Stomach smooth muscle (tissue), 2 donors: ENCODE measurements around the gene RAPGEF1.
A peak's percentile ranks its signal among the peaks of the same experiment; 100 is the strongest.

Experiments used
- H3K27ac ChIP-seq: one replicate; pipeline ENCODE4 v1.7.0; 2013; ENCODE audit warnings: mild to moderate bottlenecking, low read length, inconsistent platforms
- H3K27me3 ChIP-seq, 2 donors: one replicate each; pipeline ENCODE4 v1.7.0; 2013; ENCODE audit warnings: low read length in 2 of 2; ENCODE audit not compliant: insufficient read depth in 2 of 2, control insufficient read depth in 1 of 2
- H3K36me3 ChIP-seq, 2 donors: one replicate each; pipeline ENCODE4 v1.7.0; 2013; ENCODE audit warnings: low read length in 2 of 2; ENCODE audit not compliant: control insufficient read depth in 2 of 2, insufficient read depth in 2 of 2
- H3K4me1 ChIP-seq: one replicate; pipeline ENCODE4 v1.7.0; 2013; ENCODE audit warnings: low read length; ENCODE audit not compliant: control insufficient read depth, insufficient read depth
- H3K4me3 ChIP-seq, 2 donors: one replicate each; pipeline ENCODE4 v1.7.0; 2013; ENCODE audit warnings: low read length in 2 of 2
- H3K9ac ChIP-seq, 2 donors: one replicate each; pipeline ENCODE4 v1.7.0; 2013; ENCODE audit warnings: low read length in 2 of 2, mild to moderate bottlenecking in 1 of 2
- H3K9me3 ChIP-seq, 2 donors: one replicate each; pipeline ENCODE4 v1.7.0; 2013; ENCODE audit warnings: low read length in 2 of 2; ENCODE audit not compliant: control insufficient read depth in 2 of 2
- donor health status: healthy.
- donor health status: Pancreatic carcinoma.

Gene RAPGEF1

DNA sequence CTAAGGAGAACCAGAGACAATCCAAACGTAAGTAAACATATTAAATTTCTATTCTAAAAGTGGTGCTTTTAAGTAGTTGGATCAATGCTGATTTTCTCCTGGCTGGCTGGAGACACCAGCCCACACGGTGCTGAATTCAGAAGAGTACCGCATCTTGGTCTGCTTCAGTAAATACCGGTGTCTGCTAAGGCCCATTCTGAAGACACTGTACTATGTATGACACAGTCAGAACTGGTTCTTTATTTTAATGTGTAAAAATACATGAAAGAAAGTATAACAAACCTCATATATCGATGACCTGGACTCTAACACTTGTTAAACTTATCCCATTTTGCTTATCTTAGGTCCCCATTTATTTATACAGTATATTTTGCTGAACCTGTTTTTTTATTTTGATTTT lies 32.8 kb downstream of the RAPGEF1 start:
- H3K4me3 ChIP-seq, result no peak overlapping the region
- H3K9me3 ChIP-seq, result no peaks in the 10 kb centered on the region
- no peak overlapping the region for H3K9ac ChIP-seq
- no peaks in the 10 kb centered on the region for H3K36me3 ChIP-seq
- peaks cover 18% of the 10 kb centered on the region for H3K4me1 ChIP-seq
- no peak overlapping the region for H3K27ac ChIP-seq
- H3K27me3 ChIP-seq, result no peaks in the 10 kb centered on the region

DNA sequence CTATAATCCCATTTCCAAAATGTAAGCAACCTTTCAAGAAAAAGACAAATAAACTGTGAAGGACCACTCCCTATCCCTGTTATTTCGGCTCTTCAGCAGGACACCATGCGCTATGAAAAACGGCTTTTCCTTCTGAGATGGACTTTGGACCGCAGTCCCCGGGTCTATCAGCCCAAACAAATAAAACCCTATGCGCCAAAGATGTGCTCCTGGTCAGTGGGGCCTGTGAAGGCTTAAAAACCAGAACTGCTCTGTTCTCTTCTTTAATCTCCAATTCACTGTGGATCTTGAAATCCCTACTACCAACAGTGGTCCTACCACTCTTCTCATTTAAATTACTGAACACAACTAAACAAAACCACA lies 33.3 kb downstream of the RAPGEF1 start:
- Histone ChIP-seq H3K4me3 (no peak overlapping the region), H3K9me3 (no peaks in the 10 kb centered on the region), H3K9ac (no peak overlapping the region), H3K27ac (no peak overlapping the region), H3K4me1 (peaks cover 18% of the 10 kb centered on the region), H3K36me3 (no peaks in the 10 kb centered on the region), H3K27me3 (no peaks in the 10 kb centered on the region)

DNA sequence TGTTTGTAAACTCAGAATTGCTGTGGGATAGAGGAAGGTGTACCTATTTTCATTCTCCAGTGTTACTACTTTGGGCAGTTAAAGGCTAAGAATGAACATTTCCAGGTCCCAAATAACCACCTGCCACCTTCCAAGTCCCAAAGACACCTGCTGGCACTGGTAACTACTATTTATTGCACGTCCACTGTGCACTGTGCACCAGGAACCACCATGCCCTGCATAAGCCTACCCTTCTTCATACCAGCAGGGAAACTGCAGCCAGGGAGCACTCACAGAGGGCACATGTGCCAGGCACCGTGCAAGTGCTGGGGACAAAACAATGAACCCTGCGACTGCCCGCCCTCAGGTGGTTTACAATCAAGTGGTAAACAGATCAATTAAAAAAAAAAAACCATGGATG lies 34.9 kb downstream of the RAPGEF1 start:
- no peaks in the 10 kb centered on the region for H3K9me3 ChIP-seq
- no peak overlapping the region for H3K27ac ChIP-seq
- H3K36me3 ChIP-seq, result no peaks in the 10 kb centered on the region
- no peaks in the 10 kb centered on the region for H3K27me3 ChIP-seq
- no peak overlapping the region for H3K9ac ChIP-seq
- no peak overlapping the region for H3K4me3 ChIP-seq
- peaks cover 18% of the 10 kb centered on the region for H3K4me1 ChIP-seq

DNA sequence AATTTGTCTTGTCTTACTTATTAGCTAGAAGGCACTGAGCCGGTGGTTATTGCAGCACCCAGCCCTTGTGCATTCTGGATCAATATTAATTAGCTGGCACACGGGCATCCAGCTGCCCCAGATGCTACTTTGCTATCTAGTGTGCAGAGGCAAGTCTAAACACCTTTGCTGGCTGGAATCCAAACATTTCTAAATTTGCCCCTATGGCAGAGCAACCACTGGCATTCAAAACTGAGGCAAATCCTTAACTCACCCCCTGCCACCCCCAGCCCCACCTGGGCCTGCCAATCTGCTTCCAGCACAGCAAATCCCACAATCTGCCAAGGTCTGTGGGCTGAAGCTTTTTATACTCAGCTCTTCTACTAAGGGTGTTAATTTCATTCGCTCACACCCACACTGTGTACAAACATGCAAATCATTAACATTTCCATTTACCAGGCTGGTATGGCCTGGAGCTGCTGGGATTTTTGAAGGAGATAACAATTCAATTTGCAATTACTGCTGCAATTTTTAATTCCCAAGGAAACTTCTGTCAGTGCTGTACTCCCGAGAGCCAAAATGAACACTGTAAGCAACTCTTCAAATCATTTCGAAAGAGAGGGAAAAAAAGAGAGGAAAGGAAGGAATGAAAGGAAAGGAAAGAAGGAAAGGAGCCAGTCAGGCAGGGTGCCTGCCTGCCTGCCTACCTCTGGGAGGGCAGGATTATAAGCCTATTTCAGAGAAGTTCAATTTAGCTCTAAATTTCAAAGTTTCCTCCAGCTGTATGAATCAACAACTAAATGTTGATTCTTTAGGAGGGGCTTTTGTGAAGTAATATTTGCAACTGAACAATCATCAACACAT lies 35.5 kb downstream of the RAPGEF1 start:
- Histone ChIP-seq H3K9me3 (no peaks in the 10 kb centered on the region), H3K4me3 (no peak overlapping the region), H3K4me1 (peaks cover 13% of the 10 kb centered on the region), H3K27me3 (no peaks in the 10 kb centered on the region), H3K36me3 (no peaks in the 10 kb centered on the region), H3K9ac (peak overlapping the region in 1 of 2 donors; percentile 0), H3K27ac (no peak overlapping the region)

DNA sequence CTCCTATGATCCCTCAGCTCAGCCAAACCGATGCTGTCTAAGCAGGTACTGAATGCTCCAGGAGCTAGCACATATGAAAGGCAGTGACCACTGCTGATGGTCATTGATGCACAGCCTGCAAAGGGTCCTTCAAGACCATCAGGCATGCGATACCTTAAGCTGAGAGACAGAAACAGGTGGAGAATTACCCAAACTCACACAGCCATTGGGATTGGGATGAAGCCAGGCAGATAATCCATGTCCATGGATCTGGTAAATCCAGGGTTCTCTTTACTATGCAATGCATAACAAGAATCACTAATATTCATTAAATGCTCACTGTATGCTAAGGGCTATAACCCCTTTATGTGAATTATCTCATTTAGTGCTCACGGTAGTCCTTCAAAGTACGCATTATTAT lies 36.2 kb downstream of the RAPGEF1 start:
- Histone ChIP-seq H3K4me3 (no peak overlapping the region), H3K9ac (no peak overlapping the region), H3K27me3 (no peaks in the 10 kb centered on the region), H3K36me3 (no peaks in the 10 kb centered on the region), H3K9me3 (no peaks in the 10 kb centered on the region), H3K4me1 (peaks cover 12% of the 10 kb centered on the region), H3K27ac (no peak overlapping the region)

DNA sequence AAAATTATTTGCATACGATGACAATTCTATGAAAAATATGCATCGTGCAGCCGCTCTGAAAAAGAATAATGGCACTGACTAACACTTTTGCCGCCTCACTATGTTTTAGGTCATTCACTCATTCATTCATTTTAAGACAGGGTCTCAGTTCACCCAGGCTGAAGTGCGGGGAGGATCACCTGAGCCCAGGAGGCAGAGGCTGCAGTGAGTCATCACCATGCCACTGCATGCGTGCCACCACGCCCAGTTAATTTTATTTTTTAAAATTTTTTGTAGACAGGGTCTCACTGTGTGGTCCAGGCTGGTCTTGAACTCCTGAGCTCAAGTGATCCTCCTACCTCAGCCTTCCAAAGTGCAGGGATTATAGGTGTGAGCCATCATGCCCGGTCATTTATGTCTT lies 37.0 kb downstream of the RAPGEF1 start:
- no peaks in the 10 kb centered on the region for H3K36me3 ChIP-seq
- peaks cover 10% of the 10 kb centered on the region for H3K4me1 ChIP-seq
- H3K4me3 ChIP-seq, result no peak overlapping the region
- no peaks in the 10 kb centered on the region for H3K27me3 ChIP-seq
- no peak overlapping the region for H3K9ac ChIP-seq
- no peak overlapping the region for H3K27ac ChIP-seq
- no peaks in the 10 kb centered on the region for H3K9me3 ChIP-seq

DNA sequence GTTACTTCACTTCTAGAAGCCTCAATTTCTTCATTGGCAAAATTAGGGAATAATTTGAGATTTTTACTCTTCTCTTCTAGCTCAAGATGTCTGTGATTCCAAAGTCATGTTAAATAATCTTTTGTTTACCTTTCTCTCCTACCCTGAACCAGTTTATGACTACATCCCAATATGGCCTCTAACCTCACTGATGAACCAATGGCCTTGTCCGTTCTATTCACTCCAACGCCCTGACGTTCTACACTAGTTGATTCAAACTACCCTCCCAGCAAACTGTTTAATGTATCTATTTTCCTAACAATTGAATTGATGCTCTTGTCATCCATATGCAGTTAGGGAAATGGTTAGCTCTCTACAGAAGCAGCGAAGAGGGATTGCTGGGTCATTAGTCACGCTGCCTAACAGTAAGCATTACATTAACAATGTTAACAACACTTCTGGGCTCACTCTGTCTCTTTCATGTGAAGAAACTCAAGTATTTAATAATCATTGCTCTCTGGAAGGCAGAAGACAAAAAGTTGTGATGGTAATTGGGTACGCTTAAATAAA lies 38.0 kb downstream of the RAPGEF1 start:
- Histone ChIP-seq H3K36me3 (no peaks in the 10 kb centered on the region), H3K9ac (no peak overlapping the region), H3K27ac (no peak overlapping the region), H3K27me3 (no peaks in the 10 kb centered on the region), H3K9me3 (no peaks in the 10 kb centered on the region), H3K4me1 (peaks cover 20% of the 10 kb centered on the region), H3K4me3 (no peak overlapping the region)

DNA sequence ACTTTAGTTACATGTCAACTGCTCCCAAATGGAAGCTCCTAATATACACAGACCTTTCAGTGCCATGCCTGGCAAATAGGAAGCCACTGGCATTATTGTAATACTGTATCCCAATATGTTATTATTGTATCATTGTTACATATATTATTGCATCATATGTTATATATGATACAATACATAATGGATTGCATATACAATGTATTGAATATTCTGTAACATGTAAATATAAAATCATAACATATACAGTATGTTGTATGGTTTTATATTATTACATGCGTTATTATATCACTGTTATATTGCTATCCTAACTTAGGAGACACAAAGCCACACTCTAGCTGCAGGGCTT lies 38.5 kb downstream of the RAPGEF1 start:
- no peaks in the 10 kb centered on the region for H3K27me3 ChIP-seq
- H3K4me3 ChIP-seq, result no peak overlapping the region
- no peaks in the 10 kb centered on the region for H3K36me3 ChIP-seq
- H3K4me1 ChIP-seq, result peaks cover 21% of the 10 kb centered on the region
- H3K9ac ChIP-seq, result no peak overlapping the region
- no peak overlapping the region for H3K27ac ChIP-seq
- no peaks in the 10 kb centered on the region for H3K9me3 ChIP-seq

DNA sequence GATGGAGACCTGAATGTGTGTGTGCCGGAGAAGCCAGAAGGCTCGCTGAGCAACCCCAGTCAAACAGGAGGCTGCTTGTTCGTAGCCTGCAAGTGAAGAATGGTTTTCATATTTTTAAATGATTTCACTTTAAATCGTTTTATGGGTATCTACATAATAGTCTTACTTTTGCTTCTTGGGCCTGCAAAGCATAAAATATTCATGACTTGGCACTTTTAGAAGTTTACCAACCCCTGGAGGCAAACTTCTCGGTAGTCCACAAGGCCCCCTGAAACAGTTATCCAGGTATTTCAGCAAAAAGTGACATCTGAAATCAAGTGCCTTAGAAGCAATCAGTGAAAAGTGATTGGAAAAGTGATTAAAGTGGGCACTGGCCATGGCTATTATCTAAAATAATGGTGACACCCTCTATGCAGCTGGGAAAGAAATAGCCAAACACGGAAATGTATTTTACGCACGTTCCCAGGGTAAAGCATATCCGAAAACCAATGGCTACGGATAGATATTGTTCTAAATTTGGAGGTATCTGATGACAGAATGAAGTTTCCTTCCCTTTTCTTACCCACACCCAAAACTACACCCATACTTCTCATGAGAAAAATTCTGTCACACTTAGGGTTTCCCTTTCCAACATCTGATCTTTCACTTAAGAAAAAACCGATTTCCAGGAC lies 39.0 kb downstream of the RAPGEF1 start:
- no peak overlapping the region for H3K4me3 ChIP-seq
- no peaks in the 10 kb centered on the region for H3K9me3 ChIP-seq
- H3K27me3 ChIP-seq, result no peaks in the 10 kb centered on the region
- H3K4me1 ChIP-seq, result peaks cover 20% of the 10 kb centered on the region
- no peaks in the 10 kb centered on the region for H3K36me3 ChIP-seq
- H3K9ac ChIP-seq, result no peak overlapping the region
- no peak overlapping the region for H3K27ac ChIP-seq

DNA sequence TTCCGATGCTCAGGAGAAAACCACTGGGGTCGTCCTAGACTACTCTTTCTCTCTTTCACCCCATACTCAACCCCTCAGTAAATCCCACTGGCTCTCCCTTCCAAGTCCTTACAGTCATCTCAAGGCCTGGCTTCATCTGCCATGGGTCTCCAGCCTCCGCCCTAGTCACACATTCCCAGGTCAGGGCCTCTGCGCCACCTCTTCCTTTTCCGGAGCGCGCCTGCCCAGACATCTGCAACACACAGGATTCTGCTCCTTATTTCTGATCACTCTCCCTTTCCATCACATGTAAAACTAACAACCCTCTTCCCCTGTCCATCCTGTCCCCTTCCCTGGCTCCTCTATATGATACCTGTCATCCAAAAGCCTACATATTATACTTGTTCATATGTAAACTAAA lies 39.8 kb downstream of the RAPGEF1 start:
- Histone ChIP-seq H3K4me3 (no peak overlapping the region), H3K27ac (no peak overlapping the region), H3K4me1 (peaks cover 19% of the 10 kb centered on the region)

DNA sequence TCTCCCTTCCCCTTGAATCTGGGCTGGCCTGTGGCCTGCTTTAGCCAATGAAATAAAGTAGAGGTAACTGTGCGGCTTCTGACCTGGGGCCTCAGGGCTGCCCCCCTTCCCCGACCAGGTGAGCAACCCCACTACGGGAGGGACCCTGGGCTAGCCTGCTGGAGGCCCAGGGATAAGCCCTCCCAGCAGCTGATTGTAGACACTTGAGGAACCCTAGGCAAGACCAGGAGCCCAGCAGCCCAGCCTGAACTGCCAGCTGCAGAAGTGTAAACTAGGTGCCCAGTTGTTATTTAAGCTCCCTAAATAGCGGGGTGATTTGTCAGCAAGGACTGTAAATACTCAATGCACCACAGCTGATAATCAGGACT lies 41.3 kb downstream of the RAPGEF1 start:
- Histone ChIP-seq H3K4me1 (peaks cover 16% of the 10 kb centered on the region), H3K27ac (no peak overlapping the region), H3K27me3 (no peaks in the 10 kb centered on the region), H3K9me3 (no peaks in the 10 kb centered on the region), H3K9ac (no peak overlapping the region), H3K36me3 (no peaks in the 10 kb centered on the region), H3K4me3 (no peak overlapping the region)

More for the DNA sequence above, 39.8 kb downstream of the RAPGEF1 start:
- no peaks in the 10 kb centered on the region for H3K9me3 ChIP-seq
- no peaks in the 10 kb centered on the region for H3K27me3 ChIP-seq
- H3K9ac ChIP-seq, result no peak overlapping the region
- H3K36me3 ChIP-seq, result no peaks in the 10 kb centered on the region
